HepG2 (cell line): ENCODE measurements around the gene LSM14B. TPM values are rescaled to one million over a fixed set of nuclear protein-coding genes. Genes with fewer than 3 reads are reported as not detected.

Experiments used
- ADNP ChIP-seq: sonication (generic); formaldehyde crosslinking; IDR thresholded peaks from 2 replicates; pipeline ENCODE4 v1.4.0; 2020; ENCODE audit warnings: missing genetic modification reagents
- ATM ChIP-seq: fragments of 450-650 bp; IDR thresholded peaks from 2 replicates; pipeline ENCODE4 v1.7.1; 2017; ENCODE audit warnings: mild to moderate bottlenecking, borderline replicate concordance
- BORCS8-MEF2B ChIP-seq: sonication (generic); formaldehyde crosslinking; IDR thresholded peaks from 2 replicates; pipeline ENCODE4 v1.8.0; 2022; ENCODE audit warnings: mild to moderate bottlenecking, missing genetic modification reagents
- HOXA3 ChIP-seq: sonication (generic); formaldehyde crosslinking; IDR thresholded peaks from 2 replicates; pipeline ENCODE4 v1.5.0; 2020; ENCODE audit warnings: missing genetic modification reagents
- IKZF1 ChIP-seq: fragments of 450-650 bp; IDR thresholded peaks from 2 replicates; pipeline ENCODE4 v1.7.1; 2016
- MYNN ChIP-seq: sonication (generic); formaldehyde crosslinking; IDR thresholded peaks from 2 replicates; pipeline ENCODE4 v1.4.0; 2020; ENCODE audit warnings: mild to moderate bottlenecking, low read depth, missing genetic modification reagents
- POLR2AphosphoS2 ChIP-seq: IDR thresholded peaks from 2 replicates; pipeline ENCODE4 v1.6.1; 2011; ENCODE audit warnings: low read depth, low read length, improper control_type of control experiment
- ZFP62 ChIP-seq: sonication (generic); formaldehyde crosslinking; IDR thresholded peaks from 2 replicates; pipeline ENCODE4 v1.4.0; 2020; ENCODE audit warnings: missing genetic modification reagents
- ZMYM2 ChIP-seq: sonication (generic); formaldehyde crosslinking; IDR thresholded peaks from 2 replicates; pipeline ENCODE4 v1.8.0; 2022; ENCODE audit warnings: mild to moderate bottlenecking, missing genetic modification reagents
- ZNF792 ChIP-seq: IDR thresholded peaks from 2 replicates; pipeline ENCODE4 v1.6.1; 2016
- polyA plus RNA-seq, 8 experiments: library from polyadenylated mRNA; depleted of rRNA in 3 of 8; stranded (reverse) in 7 of 8; unstranded in 1 of 8; fragments of >200 nt; fragmentation: Illumina TruSeq in 4 of 8; extraction: Trizol in 4 of 8; gene quantifications; 2 replicates each; pipeline versions ENCODE4 v1.2.1 to v1.2.3, GENCODE V29; 2011 to 2016; ENCODE audit warnings: low read depth in 4 of 8, missing spikeins in 1 of 8, mixed read lengths in 1 of 8; ENCODE audit not compliant: insufficient read depth in 1 of 8
- total RNA-seq, 5 experiments: library from RNA; depleted of rRNA; stranded (reverse); fragments of >200 nt; fragmentation: Illumina TruSeq; extraction: Trizol; gene quantifications; 2 replicates each; pipeline ENCODE4 v1.2.3, GENCODE V29; 2016; ENCODE audit warnings: low read depth in 1 of 5
- TF ChIP-seq, protein P1 (sequence below): sonication (generic); formaldehyde crosslinking; IDR thresholded peaks from 2 replicates; pipeline ENCODE4 v1.4.0; 2020; ENCODE audit warnings: mild to moderate bottlenecking, missing genetic modification reagents
- TF ChIP-seq, protein P2 (sequence below): sonication (generic); formaldehyde crosslinking; IDR thresholded peaks from 2 replicates; pipeline ENCODE4 v1.4.0; 2020; ENCODE audit warnings: missing genetic modification reagents
- TF ChIP-seq, protein P3 (sequence below): sonication (generic); formaldehyde crosslinking; IDR thresholded peaks from 2 replicates; pipeline ENCODE4 v1.4.0; 2020; ENCODE audit warnings: mild to moderate bottlenecking, missing genetic modification reagents
- TF ChIP-seq, protein P4 (sequence below): sonication (generic); formaldehyde crosslinking; IDR thresholded peaks from 2 replicates; pipeline ENCODE4 v1.5.0; 2020; ENCODE audit warnings: mild to moderate bottlenecking, missing genetic modification reagents, borderline replicate concordance

LSM14B gene
- total and polyA plus RNA-seq, 2 of the 13 experiments (the other 11 are each of a cell fraction or from before 2014, with no cell fraction given), result 43.3 to 79.2 TPM

DNA sequence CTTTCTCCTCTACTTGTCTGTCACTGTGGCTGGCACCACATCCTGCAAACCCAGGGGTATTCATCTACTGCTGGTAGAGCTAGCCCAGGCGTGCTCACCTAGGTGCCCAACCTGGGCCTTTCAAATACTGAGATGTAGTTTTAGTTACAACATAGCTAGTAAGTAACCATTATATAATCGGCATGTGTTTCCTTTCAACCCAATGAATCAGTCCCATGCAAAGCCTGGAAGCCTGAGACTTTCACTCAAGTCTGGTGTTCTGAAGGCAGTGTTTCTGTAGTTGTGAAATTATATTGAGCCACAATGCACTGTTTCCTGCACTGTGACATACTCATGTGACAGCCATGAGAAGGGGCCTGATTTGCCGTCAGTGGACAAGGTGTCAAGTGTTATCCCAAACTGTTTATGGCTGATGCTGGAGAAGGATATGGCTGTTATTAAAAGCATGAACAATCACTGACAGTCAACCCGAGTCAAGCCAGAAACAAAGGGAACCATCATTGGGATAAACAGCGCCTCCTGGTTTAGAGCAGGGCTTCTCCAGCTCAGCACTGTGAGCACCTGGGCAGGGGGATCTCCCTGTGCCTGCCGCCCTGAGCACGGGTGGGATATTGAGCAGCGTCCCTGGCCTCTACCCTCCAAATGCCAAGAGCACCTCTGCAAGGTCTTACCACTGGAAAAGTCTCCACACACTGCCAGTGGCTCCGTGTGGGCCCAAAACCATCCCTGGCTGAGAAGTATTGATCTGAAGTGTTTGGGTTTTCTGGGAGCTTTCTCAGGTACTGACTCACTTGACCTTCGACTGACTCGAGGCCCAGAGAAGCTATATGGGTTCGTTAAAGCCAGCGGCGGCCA, 19.3 kb downstream of the LSM14B start (continued):
- TF ChIP-seq BORCS8-MEF2B (CRISPR knock-in tag) (no peak; the same call in 1 of the 2 replicates), IKZF1 (no peak), MYNN (CRISPR knock-in tag) (peak; percentile 88; the same call in 1 of the 2 replicates), ZFP62 (CRISPR knock-in tag) (no peak), HOXA3 (no peak), POLR2AphosphoS2 (no peak), ZMYM2 (CRISPR knock-in tag) (no peak), ZNF792 (CRISPR knock-in tag) (no peak), ATM (no peak), ADNP (CRISPR knock-in tag) (no peak)
- TF ChIP-seq, protein P1, sequence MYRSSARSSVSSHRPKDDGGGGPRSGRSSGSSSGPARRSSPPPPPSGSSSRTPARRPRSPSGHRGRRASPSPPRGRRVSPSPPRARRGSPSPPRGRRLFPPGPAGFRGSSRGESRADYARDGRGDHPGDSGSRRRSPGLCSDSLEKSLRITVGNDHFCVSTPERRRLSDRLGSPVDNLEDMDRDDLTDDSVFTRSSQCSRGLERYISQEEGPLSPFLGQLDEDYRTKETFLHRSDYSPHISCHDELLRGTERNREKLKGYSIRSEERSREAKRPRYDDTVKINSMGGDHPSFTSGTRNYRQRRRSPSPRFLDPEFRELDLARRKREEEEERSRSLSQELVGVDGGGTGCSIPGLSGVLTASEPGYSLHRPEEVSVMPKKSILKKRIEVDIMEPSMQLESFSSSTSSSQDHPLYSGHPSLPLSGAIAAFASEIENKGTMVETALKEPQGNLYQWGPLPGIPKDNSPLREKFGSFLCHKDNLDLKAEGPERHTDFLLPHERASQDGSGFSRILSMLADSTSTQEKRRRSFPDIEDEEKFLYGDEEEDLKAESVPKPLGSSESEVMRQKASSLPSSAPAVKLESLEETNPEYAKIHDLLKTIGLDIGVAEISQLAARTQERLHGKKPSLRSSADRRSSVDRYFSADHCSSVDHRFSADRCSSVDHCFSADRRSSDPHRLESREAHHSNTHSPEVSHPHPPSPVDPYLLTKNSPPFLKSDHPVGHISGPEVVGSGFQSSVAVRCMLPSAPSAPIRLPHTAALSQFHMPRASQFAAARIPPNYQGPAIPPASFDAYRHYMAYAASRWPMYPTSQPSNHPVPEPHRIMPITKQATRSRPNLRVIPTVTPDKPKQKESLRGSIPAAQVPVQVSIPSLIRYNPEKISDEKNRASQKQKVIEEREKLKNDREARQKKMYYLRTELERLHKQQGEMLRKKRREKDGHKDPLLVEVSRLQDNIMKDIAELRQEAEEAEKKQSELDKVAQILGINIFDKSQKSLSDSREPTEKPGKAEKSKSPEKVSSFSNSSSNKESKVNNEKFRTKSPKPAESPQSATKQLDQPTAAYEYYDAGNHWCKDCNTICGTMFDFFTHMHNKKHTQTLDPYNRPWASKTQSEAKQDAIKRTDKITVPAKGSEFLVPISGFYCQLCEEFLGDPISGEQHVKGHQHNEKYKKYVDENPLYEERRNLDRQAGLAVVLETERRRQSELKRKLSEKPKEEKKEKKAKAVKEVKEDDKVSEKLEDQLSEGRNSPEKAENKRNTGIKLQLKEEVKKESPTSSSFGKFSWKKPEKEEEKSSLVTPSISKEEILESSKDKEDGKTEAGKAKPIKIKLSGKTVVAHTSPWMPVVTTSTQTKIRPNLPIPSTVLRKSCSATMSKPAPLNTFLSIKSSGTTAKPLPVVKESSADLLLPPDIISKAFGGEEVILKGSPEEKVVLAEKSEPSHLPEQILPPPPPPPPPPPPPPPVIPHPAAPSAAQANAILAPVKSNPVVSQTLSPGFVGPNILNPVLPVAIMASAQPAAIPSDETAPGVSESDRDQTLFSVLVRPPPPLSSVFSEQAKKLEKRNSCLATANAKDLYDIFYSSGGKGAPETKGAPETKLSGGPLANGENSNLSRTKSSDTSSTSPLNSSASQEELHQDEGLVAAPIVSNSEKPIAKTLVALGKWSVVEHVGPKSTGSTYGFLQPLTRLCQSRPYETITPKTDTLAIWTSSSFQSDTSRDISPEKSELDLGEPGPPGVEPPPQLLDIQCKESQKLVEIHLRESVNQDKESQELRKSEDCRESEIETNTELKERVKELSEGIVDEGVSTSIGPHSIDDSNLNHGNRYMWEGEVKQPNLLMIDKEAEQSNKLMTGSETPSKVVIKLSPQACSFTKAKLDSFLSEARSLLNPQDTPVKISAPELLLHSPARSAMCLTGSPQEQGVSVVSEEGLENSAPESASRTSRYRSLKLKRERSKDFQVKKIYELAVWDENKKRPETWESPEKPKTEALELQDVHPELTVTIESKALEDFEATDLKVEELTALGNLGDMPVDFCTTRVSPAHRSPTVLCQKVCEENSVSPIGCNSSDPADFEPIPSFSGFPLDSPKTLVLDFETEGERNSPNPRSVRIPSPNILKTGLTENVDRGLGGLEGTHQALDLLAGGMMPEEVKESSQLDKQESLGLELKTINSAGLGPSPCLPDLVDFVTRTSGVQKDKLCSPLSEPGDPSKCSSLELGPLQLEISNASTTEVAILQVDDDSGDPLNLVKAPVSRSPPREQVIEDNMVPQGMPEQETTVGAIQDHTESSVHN, result no peak; the same call in 1 of the 2 replicates
- TF ChIP-seq, protein P2, sequence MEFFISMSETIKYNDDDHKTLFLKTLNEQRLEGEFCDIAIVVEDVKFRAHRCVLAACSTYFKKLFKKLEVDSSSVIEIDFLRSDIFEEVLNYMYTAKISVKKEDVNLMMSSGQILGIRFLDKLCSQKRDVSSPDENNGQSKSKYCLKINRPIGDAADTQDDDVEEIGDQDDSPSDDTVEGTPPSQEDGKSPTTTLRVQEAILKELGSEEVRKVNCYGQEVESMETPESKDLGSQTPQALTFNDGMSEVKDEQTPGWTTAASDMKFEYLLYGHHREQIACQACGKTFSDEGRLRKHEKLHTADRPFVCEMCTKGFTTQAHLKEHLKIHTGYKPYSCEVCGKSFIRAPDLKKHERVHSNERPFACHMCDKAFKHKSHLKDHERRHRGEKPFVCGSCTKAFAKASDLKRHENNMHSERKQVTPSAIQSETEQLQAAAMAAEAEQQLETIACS (CRISPR knock-in tag), result peak; percentile 40; the same call in 1 of the 2 replicates
- TF ChIP-seq, protein P3, sequence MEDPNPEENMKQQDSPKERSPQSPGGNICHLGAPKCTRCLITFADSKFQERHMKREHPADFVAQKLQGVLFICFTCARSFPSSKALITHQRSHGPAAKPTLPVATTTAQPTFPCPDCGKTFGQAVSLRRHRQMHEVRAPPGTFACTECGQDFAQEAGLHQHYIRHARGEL (CRISPR knock-in tag), result no peak
- TF ChIP-seq, protein P4, sequence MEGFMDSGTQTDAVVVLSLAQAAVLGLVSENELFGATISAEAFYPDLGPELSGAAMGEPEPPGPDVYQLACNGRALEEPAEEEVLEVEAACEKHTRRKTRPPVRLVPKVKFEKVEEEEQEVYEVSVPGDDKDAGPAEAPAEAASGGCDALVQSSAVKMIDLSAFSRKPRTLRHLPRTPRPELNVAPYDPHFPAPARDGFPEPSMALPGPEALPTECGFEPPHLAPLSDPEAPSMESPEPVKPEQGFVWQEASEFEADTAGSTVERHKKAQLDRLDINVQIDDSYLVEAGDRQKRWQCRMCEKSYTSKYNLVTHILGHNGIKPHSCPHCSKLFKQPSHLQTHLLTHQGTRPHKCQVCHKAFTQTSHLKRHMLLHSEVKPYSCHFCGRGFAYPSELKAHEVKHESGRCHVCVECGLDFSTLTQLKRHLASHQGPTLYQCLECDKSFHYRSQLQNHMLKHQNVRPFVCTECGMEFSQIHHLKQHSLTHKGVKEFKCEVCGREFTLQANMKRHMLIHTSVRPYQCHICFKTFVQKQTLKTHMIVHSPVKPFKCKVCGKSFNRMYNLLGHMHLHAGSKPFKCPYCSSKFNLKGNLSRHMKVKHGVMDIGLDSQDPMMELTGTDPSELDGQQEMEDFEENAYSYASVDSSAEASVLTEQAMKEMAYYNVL (CRISPR knock-in tag), result no peak
